Measurements from ENCODE around the gene SLC6A16.
"Not testable (repeated sequence)": the region's sequence is repeated elsewhere in the genome, so short reads cannot be mapped to it uniquely, and the experiment has no call there.

The SLC6A16 gene

GRCh38 chr19:49287141-49287770 lies 37.7 kb downstream of the SLC6A16 start:
- H3K27me3 ChIP-seq (ENCODE audit: insufficient read depth, low read length): no peaks in the 10 kb centered on the region

GRCh38 chr19:49282184-49282583 lies 42.8 kb downstream of the SLC6A16 start:
- Histone ChIP-seq H3K9ac (ENCODE audit: low read depth, low read length) (no peak overlapping the region), H3K4me1 (ENCODE audit: insufficient read depth, low read length) (no peaks in the 10 kb centered on the region), H3K9me3 (ENCODE audit: insufficient read depth, low read depth, low read length) (no peaks in the 10 kb centered on the region), H3K27ac (ENCODE audit: low read length) (no peak overlapping the region), H3K27me3 (ENCODE audit: insufficient read depth, low read length) (no peaks in the 10 kb centered on the region), H3K36me3 (ENCODE audit: insufficient read depth, low read depth, low read length) (no peaks in the 10 kb centered on the region), H3K4me3 (ENCODE audit: low read length) (no peak overlapping the region)

More at GRCh38 chr19:49287141-49287770, 37.7 kb downstream of the SLC6A16 start:
- peaks cover 8% of the 10 kb centered on the region; the same call in 1 of the 2 replicates for H3K9me3 ChIP-seq (ENCODE audit: insufficient read depth, low read depth, low read length)
- no peak overlapping the region for H3K9ac ChIP-seq (ENCODE audit: low read depth, low read length)
- no peaks in the 10 kb centered on the region for H3K4me1 ChIP-seq (ENCODE audit: insufficient read depth, low read length)
- H3K4me3 ChIP-seq (ENCODE audit: low read length): no peak overlapping the region
- no peak overlapping the region for H3K27ac ChIP-seq (ENCODE audit: low read length)
- no peaks in the 10 kb centered on the region for H3K36me3 ChIP-seq (ENCODE audit: insufficient read depth, low read depth, low read length)

- H3K27me3 ChIP-seq (ENCODE audit: insufficient read depth, low read length): no peaks in the 10 kb centered on the region
- no peak overlapping the region for H3K4me3 ChIP-seq (ENCODE audit: low read length)
- no peaks in the 10 kb centered on the region for H3K36me3 ChIP-seq (ENCODE audit: insufficient read depth, low read depth, low read length)
- no peak overlapping the region for H3K27ac ChIP-seq (ENCODE audit: low read length)
- H3K4me1 ChIP-seq (ENCODE audit: insufficient read depth, low read length): no peaks in the 10 kb centered on the region
- H3K9me3 ChIP-seq (ENCODE audit: insufficient read depth, low read depth, low read length): peaks cover 14% of the 10 kb centered on the region
- no peak overlapping the region for H3K9ac ChIP-seq (ENCODE audit: low read depth, low read length)
These were observed 52.8 kb downstream of the SLC6A16 start for GRCh38 chr19:49272204-49272603.

- H3K9me3 ChIP-seq (ENCODE audit: insufficient read depth, low read depth, low read length): peaks cover 21% of the 10 kb centered on the region
- H3K9ac ChIP-seq (ENCODE audit: low read depth, low read length): no peak overlapping the region
- no peaks in the 10 kb centered on the region for H3K36me3 ChIP-seq (ENCODE audit: insufficient read depth, low read depth, low read length)
- no peak overlapping the region for H3K4me3 ChIP-seq (ENCODE audit: low read length)
- no peak overlapping the region for H3K27ac ChIP-seq (ENCODE audit: low read length)
- no peaks in the 10 kb centered on the region for H3K27me3 ChIP-seq (ENCODE audit: insufficient read depth, low read length)
- H3K4me1 ChIP-seq (ENCODE audit: insufficient read depth, low read length): no peaks in the 10 kb centered on the region
These were observed 53.8 kb downstream of the SLC6A16 start for GRCh38 chr19:49271080-49271753.

- not testable (repeated sequence) for H3K27ac ChIP-seq (ENCODE audit: low read length); H3K4me3 ChIP-seq (ENCODE audit: low read length); H3K36me3 ChIP-seq (ENCODE audit: insufficient read depth, low read depth, low read length); H3K9ac ChIP-seq (ENCODE audit: low read depth, low read length); H3K4me1 ChIP-seq (ENCODE audit: insufficient read depth, low read length); H3K27me3 ChIP-seq (ENCODE audit: insufficient read depth, low read length)
- peaks cover 33% of the 10 kb centered on the region for H3K9me3 ChIP-seq (ENCODE audit: insufficient read depth, low read depth, low read length)
These were observed 58.6 kb downstream of the SLC6A16 start for GRCh38 chr19:49266409-49266808.

GRCh38 chr19:49264258-49264657 lies 60.7 kb downstream of the SLC6A16 start:
- H3K27ac ChIP-seq (ENCODE audit: low read length): no peak overlapping the region
- no peak overlapping the region for H3K9ac ChIP-seq (ENCODE audit: low read depth, low read length)
- H3K4me3 ChIP-seq (ENCODE audit: low read length): no peak overlapping the region
- peaks cover 30% of the 10 kb centered on the region for H3K9me3 ChIP-seq (ENCODE audit: insufficient read depth, low read depth, low read length)
- H3K4me1 ChIP-seq (ENCODE audit: insufficient read depth, low read length): no peaks in the 10 kb centered on the region
- H3K27me3 ChIP-seq (ENCODE audit: insufficient read depth, low read length): no peaks in the 10 kb centered on the region
- H3K36me3 ChIP-seq (ENCODE audit: insufficient read depth, low read depth, low read length): no peaks in the 10 kb centered on the region

- Histone ChIP-seq H3K9me3 (ENCODE audit: insufficient read depth, low read depth, low read length) (peaks cover 20% of the 10 kb centered on the region), H3K36me3 (ENCODE audit: insufficient read depth, low read depth, low read length) (no peaks in the 10 kb centered on the region), H3K27ac (ENCODE audit: low read length) (no peak overlapping the region), H3K9ac (ENCODE audit: low read depth, low read length) (no peak overlapping the region), H3K4me1 (ENCODE audit: insufficient read depth, low read length) (no peaks in the 10 kb centered on the region), H3K4me3 (ENCODE audit: low read length) (no peak overlapping the region), H3K27me3 (ENCODE audit: insufficient read depth, low read length) (no peaks in the 10 kb centered on the region)
These were observed 63.4 kb downstream of the SLC6A16 start for GRCh38 chr19:49261602-49262001.

- no peaks in the 10 kb centered on the region for H3K27me3 ChIP-seq (ENCODE audit: insufficient read depth, low read length)
- H3K9ac ChIP-seq (ENCODE audit: low read depth, low read length): no peak overlapping the region
- no peaks in the 10 kb centered on the region for H3K4me1 ChIP-seq (ENCODE audit: insufficient read depth, low read length)
- H3K36me3 ChIP-seq (ENCODE audit: insufficient read depth, low read depth, low read length): no peaks in the 10 kb centered on the region
- peaks cover 7% of the 10 kb centered on the region; the same call in 1 of the 2 replicates for H3K9me3 ChIP-seq (ENCODE audit: insufficient read depth, low read depth, low read length)
- H3K4me3 ChIP-seq (ENCODE audit: low read length): no peak overlapping the region
- no peak overlapping the region for H3K27ac ChIP-seq (ENCODE audit: low read length)
These were observed 68.3 kb downstream of the SLC6A16 start for GRCh38 chr19:49256691-49257090.

- Histone ChIP-seq H3K36me3 (ENCODE audit: insufficient read depth, low read depth, low read length) (no peaks in the 10 kb centered on the region), H3K9me3 (ENCODE audit: insufficient read depth, low read depth, low read length) (peaks cover 7% of the 10 kb centered on the region; the same call in 1 of the 2 replicates), H3K4me3 (ENCODE audit: low read length) (no peak overlapping the region), H3K4me1 (ENCODE audit: insufficient read depth, low read length) (no peaks in the 10 kb centered on the region), H3K27me3 (ENCODE audit: insufficient read depth, low read length) (no peaks in the 10 kb centered on the region), H3K27ac (ENCODE audit: low read length) (no peak overlapping the region), H3K9ac (ENCODE audit: low read depth, low read length) (no peak overlapping the region)
These were observed 69.3 kb downstream of the SLC6A16 start for GRCh38 chr19:49255674-49256073.

GRCh38 chr19:49249933-49250332 lies 75.1 kb downstream of the SLC6A16 start:
- Histone ChIP-seq H3K27ac (ENCODE audit: low read length) (no peak overlapping the region), H3K4me1 (ENCODE audit: insufficient read depth, low read length) (no peaks in the 10 kb centered on the region), H3K36me3 (ENCODE audit: insufficient read depth, low read depth, low read length) (no peaks in the 10 kb centered on the region), H3K9ac (ENCODE audit: low read depth, low read length) (no peak overlapping the region), H3K27me3 (ENCODE audit: insufficient read depth, low read length) (no peaks in the 10 kb centered on the region), H3K9me3 (ENCODE audit: insufficient read depth, low read depth, low read length) (no peaks in the 10 kb centered on the region), H3K4me3 (ENCODE audit: low read length) (no peak overlapping the region)

- H3K27ac ChIP-seq (ENCODE audit: low read length): no peak overlapping the region
- no peaks in the 10 kb centered on the region for H3K36me3 ChIP-seq (ENCODE audit: insufficient read depth, low read depth, low read length)
- no peaks in the 10 kb centered on the region for H3K4me1 ChIP-seq (ENCODE audit: insufficient read depth, low read length)
- H3K9ac ChIP-seq (ENCODE audit: low read depth, low read length): no peak overlapping the region
- no peaks in the 10 kb centered on the region; the same call in 1 of the 2 replicates for H3K9me3 ChIP-seq (ENCODE audit: insufficient read depth, low read depth, low read length)
- H3K27me3 ChIP-seq (ENCODE audit: insufficient read depth, low read length): no peaks in the 10 kb centered on the region
- no peak overlapping the region for H3K4me3 ChIP-seq (ENCODE audit: low read length)
These were observed 77.3 kb downstream of the SLC6A16 start for GRCh38 chr19:49247676-49248075.

- Histone ChIP-seq H3K27me3 (ENCODE audit: insufficient read depth, low read length) (no peaks in the 10 kb centered on the region), H3K9ac (ENCODE audit: low read depth, low read length) (no peak overlapping the region), H3K27ac (ENCODE audit: low read length) (no peak overlapping the region), H3K36me3 (ENCODE audit: insufficient read depth, low read depth, low read length) (no peaks in the 10 kb centered on the region), H3K9me3 (ENCODE audit: insufficient read depth, low read depth, low read length) (no peaks in the 10 kb centered on the region; the same call in 1 of the 2 replicates), H3K4me3 (ENCODE audit: low read length) (no peak overlapping the region), H3K4me1 (ENCODE audit: insufficient read depth, low read length) (no peaks in the 10 kb centered on the region)
These were observed 80.7 kb downstream of the SLC6A16 start for GRCh38 chr19:49244256-49244655.
